Heart left ventricle (tissue), 16 donors: ENCODE results near the gene CAPRIN1. TPM values are rescaled to one million over a fixed set of nuclear protein-coding genes. Genes with fewer than 3 reads are reported as not detected.

Source experiments
- ATAC-seq, 4 donors: fragments of 200-7000 bp; cut with Tn5 transposase; one replicate each; pipeline ENCODE4 v1.9.1; 2020 to 2022; ENCODE audit warnings: moderate library complexity in 4 of 4, mild to moderate bottlenecking in 3 of 4, moderate number of reproducible peaks in 1 of 4
- DNase-seq, 5 donors: peaks; one replicate each; pipeline ENCODE4 v3.0.0-alpha.2; 2020
- H3K27ac ChIP-seq, 12 donors: fragments of 200-600 bp; sonication (generic) in 4 of 12; one replicate each; pipeline versions ENCODE4 v1.5.0 to v1.8.0; 2016 to 2022; ENCODE audit warnings: mild to moderate bottlenecking in 2 of 12
- H3K27me3 ChIP-seq, 9 donors: fragments of 200-600 bp; sonication (generic) in 2 of 9; one replicate each; pipeline versions ENCODE4 v1.5.1 to v1.8.0; 2016 to 2022; ENCODE audit warnings: mild to moderate bottlenecking in 3 of 9
- H3K36me3 ChIP-seq, 9 donors: fragments of 200-600 bp; sonication (generic) in 2 of 9; one replicate each; pipeline versions ENCODE4 v1.5.0 to v1.8.0; 2018 to 2022; ENCODE audit warnings: mild to moderate bottlenecking in 2 of 9
- H3K4me1 ChIP-seq, 12 donors: fragments of 200-600 bp; sonication (generic) in 4 of 12; one replicate each; pipeline versions ENCODE4 v1.5.0 to v1.8.0; 2016 to 2022; ENCODE audit warnings: mild to moderate bottlenecking in 3 of 12
- H3K4me3 ChIP-seq, 12 donors: fragments of 200-600 bp; sonication (generic) in 4 of 12; one replicate each; pipeline versions ENCODE4 v1.5.0 to v1.8.0; 2017 to 2022; ENCODE audit warnings: mild to moderate bottlenecking in 9 of 12, moderate library complexity in 4 of 12
- H3K9me3 ChIP-seq, 12 donors: fragments of 200-600 bp; sonication (generic) in 4 of 12; one replicate each; pipeline versions ENCODE4 v1.5.0 to v1.8.0; 2016 to 2022; ENCODE audit warnings: mild to moderate bottlenecking in 1 of 12
- POLR2A ChIP-seq, 2 donors: fragments of 450-650 bp; IDR thresholded peaks; one replicate each; pipeline ENCODE4 v1.6.1; 2017; ENCODE audit warnings: antibody characterized with exemption in 2 of 2, mild to moderate bottlenecking in 2 of 2, moderate library complexity in 2 of 2
- WGBS, 4 donors: extraction: QIAGEN DNeasy Blood & Tissue Kit in 2 of 4; methylation state at CpG; one replicate each; pipeline versions ENCODE4 v1.1.5 to v1.1.7; 2013 to 2018; 5-methylcytosine and 5-hydroxymethylcytosine counted together
- intact Hi-C, 10 donors: fragments of 100-400 bp; cut with DNase I; formaldehyde crosslinking; loops; one replicate each; pipeline versions ENCODE4 v1.11.1 to v1.14.2; 2022
- polyA plus RNA-seq, 2 donors: library from polyadenylated mRNA; stranded (reverse); fragments of 200-250 nt; gene quantifications; one replicate each; pipeline ENCODE4 v1.2.3, GENCODE V29; 2013
- total RNA-seq, 9 donors: library from RNA; depleted of rRNA in 2 of 9; stranded (reverse); fragments of >200 nt in 2 of 9; fragmentation: NEBNext Ultra II Directional in 3 of 9; extraction: Animal tissue kit (Norgen Biotek cat#: 25700) in 3 of 9; gene quantifications; one replicate each; pipeline versions ENCODE4 v1.1.0 to v1.2.4, GENCODE V29; 2016 to 2023
- TF ChIP-seq, protein P1 (sequence below), 12 donors: fragments of 200-600 bp; sonication (generic) in 4 of 12; IDR thresholded peaks; one replicate each; pipeline versions ENCODE4 v1.5.0 to v1.8.0; 2018 to 2022; ENCODE audit warnings: antibody characterized with exemption in 12 of 12, mild to moderate bottlenecking in 5 of 12
- donor health status: ischemic (EF 13 %, LVEDD 7.1; RV severe dilation, severe dysfunction).
- donor health status: healthy with polysubstance abuse.
- donor health status: DM: no; HTN: yes; CAD: no.
- donor health status: DM: no; HTN: no; CAD: no.
- donor health status: ischemic (EF 25% LVEDD 6.9; RV normal size, moderate dysfunction).
- donor health status: ischemic (EF 25% LVEDD 5.7; RV mildly dilated, moderate dysfunction).
- donor health status: healthy.
- donor health status: DM: yes; HTN: yes; CAD: no.
- donor health status: ischemic (EF 35%, LVEDD 5.7; RV mildly dilated, moderate dysfunction).
- donor health status: nonischemic (EF 11% LVEDD 7.7; RV severe dilation, severe dysfunction).
- donor health status: DM: yes; HTN: yes; CAD: no.
- donor health status: PGD.
- donor health status: ischemic (EF 29% LVEDD 5.4; RV normal size, mild dysfunction).
- donor health status: nonischemic (EF 23%, LVEDD 6.1; RV moderate dilation, normal function).

CAPRIN1 gene
- total and polyA plus RNA-seq, 11 donors: 35.4 to 134 (median 107) TPM

DNA sequence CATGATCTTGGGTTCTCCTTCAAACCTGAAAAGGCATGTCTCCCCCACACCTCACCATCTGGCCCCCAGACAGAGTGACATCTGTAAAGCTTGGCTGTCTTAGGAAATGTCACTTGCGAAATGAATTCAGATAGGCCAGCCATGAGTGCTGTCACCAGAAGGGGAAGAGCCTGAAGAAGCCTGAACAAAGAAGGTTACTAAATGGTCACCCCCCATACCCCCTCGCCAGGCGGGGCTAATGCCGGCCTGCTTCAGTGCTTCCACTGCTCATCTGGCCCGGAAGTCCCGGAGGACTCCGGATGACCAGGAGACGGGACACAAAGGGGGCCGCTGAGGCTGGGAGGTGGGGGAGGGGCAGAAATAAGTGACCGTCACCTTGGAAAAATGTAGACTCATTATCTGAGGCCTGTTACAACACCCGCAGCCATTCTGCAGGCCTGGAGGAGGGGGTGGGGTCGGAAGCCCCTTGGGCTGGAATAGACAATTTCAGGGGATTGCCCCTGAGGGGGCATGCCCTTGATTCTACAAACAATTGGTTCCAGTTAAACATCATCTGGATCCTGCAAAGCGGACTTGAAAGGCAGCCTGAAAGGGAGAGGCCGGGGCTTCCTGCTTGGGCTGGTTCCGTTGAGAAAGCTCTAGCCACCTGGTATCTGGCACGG, 97.1 kb downstream of the CAPRIN1 start:
- no peaks in the 10 kb centered on the region for H3K27me3 ChIP-seq
- TF ChIP-seq, protein P1, sequence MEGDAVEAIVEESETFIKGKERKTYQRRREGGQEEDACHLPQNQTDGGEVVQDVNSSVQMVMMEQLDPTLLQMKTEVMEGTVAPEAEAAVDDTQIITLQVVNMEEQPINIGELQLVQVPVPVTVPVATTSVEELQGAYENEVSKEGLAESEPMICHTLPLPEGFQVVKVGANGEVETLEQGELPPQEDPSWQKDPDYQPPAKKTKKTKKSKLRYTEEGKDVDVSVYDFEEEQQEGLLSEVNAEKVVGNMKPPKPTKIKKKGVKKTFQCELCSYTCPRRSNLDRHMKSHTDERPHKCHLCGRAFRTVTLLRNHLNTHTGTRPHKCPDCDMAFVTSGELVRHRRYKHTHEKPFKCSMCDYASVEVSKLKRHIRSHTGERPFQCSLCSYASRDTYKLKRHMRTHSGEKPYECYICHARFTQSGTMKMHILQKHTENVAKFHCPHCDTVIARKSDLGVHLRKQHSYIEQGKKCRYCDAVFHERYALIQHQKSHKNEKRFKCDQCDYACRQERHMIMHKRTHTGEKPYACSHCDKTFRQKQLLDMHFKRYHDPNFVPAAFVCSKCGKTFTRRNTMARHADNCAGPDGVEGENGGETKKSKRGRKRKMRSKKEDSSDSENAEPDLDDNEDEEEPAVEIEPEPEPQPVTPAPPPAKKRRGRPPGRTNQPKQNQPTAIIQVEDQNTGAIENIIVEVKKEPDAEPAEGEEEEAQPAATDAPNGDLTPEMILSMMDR (IDR thresholded peaks at IDR 0.05): no peak
- no peak for TF ChIP-seq POLR2A (IDR thresholded peaks at IDR 0.05)
- no peak overlapping the region for H3K27ac ChIP-seq
- intact Hi-C loops: no loop called here
- ATAC-seq: no peak
- no peak for DNase-seq
- 81 to 88% (median 86%) methylated on average over 16 of the region's 16 CpGs for WGBS, 4 donors
- peaks cover 0 to 8% (median 0%) of the 10 kb centered on the region in 12 donors for H3K4me1 ChIP-seq
- H3K36me3 ChIP-seq: peaks cover 0 to 97% (median 84%) of the 10 kb centered on the region in 9 donors
- H3K4me3 ChIP-seq: no peak overlapping the region
- H3K9me3 ChIP-seq: no peaks in the 10 kb centered on the region

DNA sequence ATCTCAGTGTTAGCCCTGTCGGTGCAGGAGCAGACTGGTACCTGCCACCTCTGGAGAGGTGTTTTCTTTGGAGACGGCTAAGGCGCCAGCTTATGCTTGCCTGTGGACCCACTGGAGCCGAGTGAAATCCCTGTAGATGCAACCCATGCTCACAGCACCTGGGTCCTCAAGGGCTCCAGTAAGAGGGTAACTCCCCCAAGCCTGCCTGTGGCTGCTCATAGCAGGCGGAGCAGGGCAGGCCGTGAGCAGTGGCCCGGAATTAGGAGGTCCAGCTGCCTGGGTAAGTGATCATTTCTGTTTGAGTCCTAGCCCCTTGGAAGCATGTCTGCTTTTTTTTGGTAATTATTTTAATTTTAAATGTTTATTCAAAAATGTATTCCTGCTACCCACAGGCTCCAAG, 97.7 kb downstream of the CAPRIN1 start:
- Histone ChIP-seq H3K4me3 (no peak overlapping the region), H3K9me3 (no peaks in the 10 kb centered on the region), H3K36me3 (peaks cover 0 to 97% (median 81%) of the 10 kb centered on the region in 9 donors), H3K27me3 (no peaks in the 10 kb centered on the region), H3K4me1 (peaks cover 0 to 14% (median 0%) of the 10 kb centered on the region in 12 donors), H3K27ac (no peak overlapping the region)
- 89 to 96% (median 92%) methylated on average over 7 of the region's 7 CpGs for WGBS, 4 donors
- ATAC-seq (no peak), DNase-seq (no peak)
- intact Hi-C loops: no loop called here
- TF ChIP-seq POLR2A (IDR thresholded peaks at IDR 0.05): no peak
- TF ChIP-seq, protein P1 (IDR thresholded peaks at IDR 0.05): no peak

DNA sequence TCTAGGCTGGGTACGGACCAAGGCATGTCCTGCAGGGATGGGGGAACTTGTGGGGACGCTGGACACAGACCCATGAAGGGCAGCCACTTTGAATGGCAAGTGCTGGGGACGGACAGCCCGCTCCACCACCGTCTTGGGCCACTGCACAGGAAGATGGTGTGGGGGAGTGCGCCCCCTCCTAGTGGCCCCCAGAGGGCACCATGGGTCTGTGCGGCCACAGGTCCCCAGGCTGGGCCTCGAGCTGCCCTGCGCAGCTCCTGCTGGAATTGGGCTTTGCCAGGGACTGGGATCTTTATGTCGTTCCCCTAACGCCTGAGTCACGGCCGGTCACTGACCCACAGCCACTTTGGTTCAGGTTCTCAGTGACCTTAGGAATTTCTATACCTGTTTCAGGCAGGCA, 98.3 kb downstream of the CAPRIN1 start:
- ATAC-seq: peak in 3 of 4 donors; percentile 8 to 49 (median 41)
- Histone ChIP-seq H3K36me3 (peaks cover 0 to 96% (median 81%) of the 10 kb centered on the region in 9 donors), H3K9me3 (no peaks in the 10 kb centered on the region), H3K27ac (no peak overlapping the region), H3K4me3 (no peak overlapping the region), H3K27me3 (no peaks in the 10 kb centered on the region), H3K4me1 (peaks cover 0 to 19% (median 0%) of the 10 kb centered on the region in 12 donors)
- TF ChIP-seq POLR2A (IDR thresholded peaks at IDR 0.05): no peak
- TF ChIP-seq, protein P1 (IDR thresholded peaks at IDR 0.05): peak in 7 of 12 donors; percentile 7 to 36 (median 23)
- intact Hi-C loops: no loop called here
- 81 to 85% (median 85%) methylated on average over 8 to 13 of the region's 13 CpGs for WGBS, 4 donors
- no peak for DNase-seq

DNA sequence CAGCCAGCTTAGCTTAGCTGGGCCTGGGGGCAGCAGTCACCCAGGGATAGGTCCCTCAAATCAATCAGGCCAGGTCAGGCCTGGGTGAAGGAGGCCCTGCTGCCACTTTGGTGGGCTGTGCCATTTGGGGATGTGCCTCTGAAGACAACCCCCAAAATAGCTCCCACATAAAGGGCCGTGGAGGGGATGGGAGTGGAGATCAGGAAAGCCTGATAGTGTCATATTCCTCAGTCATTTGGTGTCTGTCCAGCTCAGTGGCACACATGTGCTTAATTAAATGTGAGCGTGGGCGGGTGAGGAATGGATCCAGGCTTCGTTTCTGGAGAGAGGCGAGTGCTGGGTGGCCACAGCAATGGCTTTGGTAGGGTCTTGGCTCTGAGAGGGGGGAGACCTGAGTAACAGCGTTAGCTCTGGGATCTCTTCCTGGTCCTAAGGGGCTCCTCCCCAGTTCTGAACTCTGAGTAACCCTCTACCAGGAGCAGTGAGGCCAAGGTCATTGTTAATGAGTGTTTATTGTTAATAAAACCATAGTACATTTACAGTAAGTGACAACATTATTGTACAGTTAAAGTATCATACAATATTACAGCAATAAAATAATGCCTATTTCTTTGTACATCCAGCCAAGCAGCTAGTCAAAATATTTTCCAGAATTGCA, 99.1 kb downstream of the CAPRIN1 start:
- intact Hi-C loops: no loop called here
- H3K4me3 ChIP-seq: no peak overlapping the region
- H3K9me3 ChIP-seq: no peaks in the 10 kb centered on the region
- no peak for ATAC-seq
- no peaks in the 10 kb centered on the region for H3K27me3 ChIP-seq
- TF ChIP-seq, protein P1 (IDR thresholded peaks at IDR 0.05): no peak
- TF ChIP-seq POLR2A (IDR thresholded peaks at IDR 0.05): no peak
- 62 to 70% (median 68%) methylated on average over 6 of the region's 6 CpGs for WGBS, 4 donors
- H3K4me1 ChIP-seq: peaks cover 0 to 21% (median 0%) of the 10 kb centered on the region in 12 donors
- DNase-seq: no peak
- H3K27ac ChIP-seq: no peak overlapping the region
- peaks cover 0 to 88% (median 74%) of the 10 kb centered on the region in 9 donors for H3K36me3 ChIP-seq
